ENCODE results near the gene NINJ2. TPM values are rescaled to one million over a fixed set of nuclear protein-coding genes. Genes with fewer than 3 reads are reported as not detected.

Gene NINJ2
- polyA plus RNA-seq, 2 of the 4 experiments (the other 2 are of a cell fraction), result 0.76 to 1.2 TPM

DNA sequence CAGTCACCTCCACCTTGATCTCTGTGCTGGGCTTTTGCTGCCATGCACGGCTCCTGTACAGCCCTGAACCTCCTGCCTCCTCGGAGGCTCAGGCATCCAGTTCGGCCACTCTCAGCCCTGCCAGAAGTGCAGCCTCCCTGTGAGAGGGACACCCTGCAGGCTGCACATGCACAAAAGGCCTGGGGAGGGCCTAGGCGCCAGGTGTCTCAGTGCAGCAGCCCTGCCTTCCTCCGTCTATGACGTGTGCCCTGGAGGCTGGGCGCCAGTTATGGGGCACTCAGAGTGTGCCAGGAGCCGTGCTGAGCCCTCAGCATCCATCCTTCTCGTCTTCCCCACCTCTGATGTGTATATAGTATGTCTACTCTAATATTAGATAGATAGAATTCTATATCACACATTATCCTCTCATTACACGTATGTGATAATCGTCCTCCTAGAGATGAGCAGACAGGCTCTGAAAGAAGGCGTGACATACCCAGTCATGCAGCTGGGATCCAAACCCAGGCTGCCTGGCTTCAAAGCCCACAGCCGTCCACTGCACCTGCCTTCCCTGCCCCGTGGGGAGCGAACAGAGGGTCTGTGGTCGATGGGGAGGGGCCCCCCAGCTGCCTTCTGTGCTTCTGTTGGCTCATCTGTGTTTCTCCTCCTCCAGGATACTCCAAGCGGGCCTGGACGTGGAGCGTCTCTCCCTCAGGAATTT is 102.4 kb downstream of the NINJ2 start:
- no peaks in the 10 kb centered on the region for H3K4me1 ChIP-seq
- no peak overlapping the region for H3K27ac ChIP-seq
- no peak for DNase-seq (ENCODE audit: low read depth in 1 of 2, low spot score in 1 of 2)
- ChIA-PET CTCF (interaction anchor here (4.8 kb wide), 1 partner anchor 9 kb away, joined by 46 read pairs; no protein-coding TSS in a partner anchor), POLR2A (no interaction called here)
- WGBS (ENCODE audit: missing lambda C conversion rate), result 64% methylated on average over 19 of the region's 19 CpGs
- no peaks in the 10 kb centered on the region for H3K9me3 ChIP-seq
- ATAC-seq, result peak; percentile 5 to 15; a peak in 3 of 6 replicates
- FAIRE-seq, result no peak
- TF ChIP-seq, protein P1, sequence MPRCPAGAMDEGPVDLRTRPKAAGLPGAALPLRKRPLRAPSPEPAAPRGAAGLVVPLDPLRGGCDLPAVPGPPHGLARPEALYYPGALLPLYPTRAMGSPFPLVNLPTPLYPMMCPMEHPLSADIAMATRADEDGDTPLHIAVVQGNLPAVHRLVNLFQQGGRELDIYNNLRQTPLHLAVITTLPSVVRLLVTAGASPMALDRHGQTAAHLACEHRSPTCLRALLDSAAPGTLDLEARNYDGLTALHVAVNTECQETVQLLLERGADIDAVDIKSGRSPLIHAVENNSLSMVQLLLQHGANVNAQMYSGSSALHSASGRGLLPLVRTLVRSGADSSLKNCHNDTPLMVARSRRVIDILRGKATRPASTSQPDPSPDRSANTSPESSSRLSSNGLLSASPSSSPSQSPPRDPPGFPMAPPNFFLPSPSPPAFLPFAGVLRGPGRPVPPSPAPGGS (IDR thresholded peaks at IDR 0.05), result no peak
- TF ChIP-seq ZFP36 (IDR thresholded peaks at IDR 0.05; ENCODE audit: borderline replicate concordance, partially characterized antibody) (no peak), TP53 (CRISPR knock-in tag; IDR thresholded peaks at IDR 0.05) (no peak), EP300 (IDR thresholded peaks at IDR 0.05) (no peak), RFX5 (IDR thresholded peaks at IDR 0.05) (no peak), SREBF2 (IDR thresholded peaks at IDR 0.05) (no peak), RARB (CRISPR knock-in tag; IDR thresholded peaks at IDR 0.05) (no peak), NR3C1 (IDR thresholded peaks at IDR 0.05) (no peak), HEYL (CRISPR knock-in tag; IDR thresholded peaks at IDR 0.05) (no peak), HOXA7 (CRISPR knock-in tag; IDR thresholded peaks at IDR 0.05) (no peak), POLR2AphosphoS2 (conservative IDR thresholded peaks at IDR 0.05; ENCODE audit: low read length) (no peak)
- no peak overlapping the region for H3K4me2 ChIP-seq
- H3K4me3 ChIP-seq, result no peak overlapping the region

DNA sequence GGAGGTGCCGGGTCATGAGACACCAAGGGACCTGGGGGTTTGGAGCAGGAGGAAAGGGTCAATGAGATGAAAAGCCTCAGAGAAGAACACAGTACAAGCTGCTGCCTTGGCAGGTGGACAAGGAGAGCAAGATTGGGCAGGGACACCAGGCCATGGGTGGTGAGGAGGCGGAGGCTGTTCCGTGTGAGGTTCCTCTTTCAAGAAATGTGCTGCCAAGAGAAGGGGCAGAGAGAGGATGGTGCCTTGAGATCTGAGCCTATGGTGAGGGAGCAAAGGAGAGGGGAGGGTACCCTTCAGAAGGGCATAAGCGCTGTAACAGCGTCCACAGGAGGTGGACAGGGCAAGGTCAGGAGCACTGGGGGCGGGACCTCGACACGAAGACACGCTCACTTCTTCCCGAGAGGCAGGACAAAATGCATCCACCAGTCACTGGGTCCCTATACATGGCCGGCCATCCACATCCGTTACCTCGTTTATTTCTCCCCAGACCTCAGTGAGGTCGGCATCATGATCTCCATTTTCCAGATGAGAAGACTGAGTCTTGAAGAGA is 103.3 kb downstream of the NINJ2 start:
- Histone ChIP-seq H3K4me2 (no peak overlapping the region), H3K4me1 (peaks cover 2% of the 10 kb centered on the region; the same call in 2 of the 3 replicates), H3K9me3 (no peaks in the 10 kb centered on the region), H3K4me3 (no peak overlapping the region), H3K27ac (no peak overlapping the region)
- POLR2A ChIA-PET, result no interaction called here
- CTCF ChIA-PET, result interaction anchor here (0.5 to 4.8 kb wide), 4 partner anchors 10 to 261 kb away, joined by 3 to 46 read pairs (median 11); no protein-coding TSS in a partner anchor
- ATAC-seq (no peak), DNase-seq (ENCODE audit: low read depth in 1 of 2, low spot score in 1 of 2) (no peak), FAIRE-seq (no peak)
- TF ChIP-seq, protein P2, sequence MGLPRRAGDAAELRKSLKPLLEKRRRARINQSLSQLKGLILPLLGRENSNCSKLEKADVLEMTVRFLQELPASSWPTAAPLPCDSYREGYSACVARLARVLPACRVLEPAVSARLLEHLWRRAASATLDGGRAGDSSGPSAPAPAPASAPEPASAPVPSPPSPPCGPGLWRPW (IDR thresholded peaks at IDR 0.05), result no peak
- TF ChIP-seq RARB (CRISPR knock-in tag; IDR thresholded peaks at IDR 0.05) (no peak), HOXA7 (CRISPR knock-in tag; IDR thresholded peaks at IDR 0.05) (no peak), POLR2AphosphoS2 (conservative IDR thresholded peaks at IDR 0.05; ENCODE audit: low read length) (no peak), BHLHE40 (IDR thresholded peaks at IDR 0.05; ENCODE audit: low read depth, low read length) (no peak), EHMT2 (IDR thresholded peaks at IDR 0.05; ENCODE audit: low read depth) (no peak), PHF8 (IDR thresholded peaks at IDR 0.05; ENCODE audit: borderline replicate concordance, low read depth) (no peak), FOSL2 (IDR thresholded peaks at IDR 0.05) (no peak), FOSL2 (CRISPR knock-in tag; IDR thresholded peaks at IDR 0.05) (no peak), NR3C1 (IDR thresholded peaks at IDR 0.05) (no peak), CBX8 (IDR thresholded peaks at IDR 0.05) (no peak), TP53 (CRISPR knock-in tag; IDR thresholded peaks at IDR 0.05) (no peak), KDM5A (IDR thresholded peaks at IDR 0.05) (no peak), ZC3H11A (IDR thresholded peaks at IDR 0.05) (no peak), SMC3 (IDR thresholded peaks at IDR 0.05) (no peak), JUNB (IDR thresholded peaks at IDR 0.05) (no peak), FOXS1 (CRISPR knock-in tag; IDR thresholded peaks at IDR 0.05) (no peak)
- TF ChIP-seq, protein P3, sequence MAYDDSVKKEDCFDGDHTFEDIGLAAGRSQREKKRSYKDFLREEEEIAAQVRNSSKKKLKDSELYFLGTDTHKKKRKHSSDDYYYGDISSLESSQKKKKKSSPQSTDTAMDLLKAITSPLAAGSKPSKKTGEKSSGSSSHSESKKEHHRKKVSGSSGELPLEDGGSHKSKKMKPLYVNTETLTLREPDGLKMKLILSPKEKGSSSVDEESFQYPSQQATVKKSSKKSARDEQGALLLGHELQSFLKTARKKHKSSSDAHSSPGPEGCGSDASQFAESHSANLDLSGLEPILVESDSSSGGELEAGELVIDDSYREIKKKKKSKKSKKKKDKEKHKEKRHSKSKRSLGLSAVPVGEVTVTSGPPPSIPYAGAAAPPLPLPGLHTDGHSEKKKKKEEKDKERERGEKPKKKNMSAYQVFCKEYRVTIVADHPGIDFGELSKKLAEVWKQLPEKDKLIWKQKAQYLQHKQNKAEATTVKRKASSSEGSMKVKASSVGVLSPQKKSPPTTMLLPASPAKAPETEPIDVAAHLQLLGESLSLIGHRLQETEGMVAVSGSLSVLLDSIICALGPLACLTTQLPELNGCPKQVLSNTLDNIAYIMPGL (CRISPR knock-in tag; IDR thresholded peaks at IDR 0.05; ENCODE audit: borderline replicate concordance), result no peak
- TF ChIP-seq, protein P4, sequence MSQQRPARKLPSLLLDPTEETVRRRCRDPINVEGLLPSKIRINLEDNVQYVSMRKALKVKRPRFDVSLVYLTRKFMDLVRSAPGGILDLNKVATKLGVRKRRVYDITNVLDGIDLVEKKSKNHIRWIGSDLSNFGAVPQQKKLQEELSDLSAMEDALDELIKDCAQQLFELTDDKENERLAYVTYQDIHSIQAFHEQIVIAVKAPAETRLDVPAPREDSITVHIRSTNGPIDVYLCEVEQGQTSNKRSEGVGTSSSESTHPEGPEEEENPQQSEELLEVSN (IDR thresholded peaks at IDR 0.05; ENCODE audit: borderline replicate concordance, low read depth), result no peak
- TF ChIP-seq, protein P1 (IDR thresholded peaks at IDR 0.05), result no peak
- 73% methylated on average over 14 of the region's 14 CpGs for WGBS (ENCODE audit: missing lambda C conversion rate)

All from A549 (cell line).